ENCODE data around the gene DPYD.

Gene DPYD

GRCh38 chr1:97907886-97908285, 12.9 kb downstream of the DPYD start:
- TF ChIP-seq, protein P1, sequence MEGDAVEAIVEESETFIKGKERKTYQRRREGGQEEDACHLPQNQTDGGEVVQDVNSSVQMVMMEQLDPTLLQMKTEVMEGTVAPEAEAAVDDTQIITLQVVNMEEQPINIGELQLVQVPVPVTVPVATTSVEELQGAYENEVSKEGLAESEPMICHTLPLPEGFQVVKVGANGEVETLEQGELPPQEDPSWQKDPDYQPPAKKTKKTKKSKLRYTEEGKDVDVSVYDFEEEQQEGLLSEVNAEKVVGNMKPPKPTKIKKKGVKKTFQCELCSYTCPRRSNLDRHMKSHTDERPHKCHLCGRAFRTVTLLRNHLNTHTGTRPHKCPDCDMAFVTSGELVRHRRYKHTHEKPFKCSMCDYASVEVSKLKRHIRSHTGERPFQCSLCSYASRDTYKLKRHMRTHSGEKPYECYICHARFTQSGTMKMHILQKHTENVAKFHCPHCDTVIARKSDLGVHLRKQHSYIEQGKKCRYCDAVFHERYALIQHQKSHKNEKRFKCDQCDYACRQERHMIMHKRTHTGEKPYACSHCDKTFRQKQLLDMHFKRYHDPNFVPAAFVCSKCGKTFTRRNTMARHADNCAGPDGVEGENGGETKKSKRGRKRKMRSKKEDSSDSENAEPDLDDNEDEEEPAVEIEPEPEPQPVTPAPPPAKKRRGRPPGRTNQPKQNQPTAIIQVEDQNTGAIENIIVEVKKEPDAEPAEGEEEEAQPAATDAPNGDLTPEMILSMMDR (IDR thresholded peaks at IDR 0.05; ENCODE audit: borderline replicate concordance, control extremely low read depth, extremely low read depth, insufficient read depth, missing control alignments) = no peak
- in situ Hi-C loops (cut with MboI; ENCODE audit: low sequenced_read_pairs, unreplicated experiment) = no loop called here
- DNase-seq (ENCODE audit: low spot score) = no peak

- TF ChIP-seq, protein P1 (IDR thresholded peaks at IDR 0.05; ENCODE audit: borderline replicate concordance, control extremely low read depth, extremely low read depth, insufficient read depth, missing control alignments) = no peak
- in situ Hi-C loops (cut with MboI; ENCODE audit: low sequenced_read_pairs, unreplicated experiment) = no loop called here
- no peak for DNase-seq (ENCODE audit: low spot score)
These were observed 14.1 kb downstream of the DPYD start for GRCh38 chr1:97906567-97907241.

- DNase-seq (ENCODE audit: low spot score) = no peak
- TF ChIP-seq, protein P1 (IDR thresholded peaks at IDR 0.05; ENCODE audit: borderline replicate concordance, control extremely low read depth, extremely low read depth, insufficient read depth, missing control alignments) = no peak
- in situ Hi-C loops (cut with MboI; ENCODE audit: low sequenced_read_pairs, unreplicated experiment) = no loop called here
These were observed 15.5 kb downstream of the DPYD start for GRCh38 chr1:97905141-97905940.

GRCh38 chr1:97904534-97904933, 16.3 kb downstream of the DPYD start:
- in situ Hi-C loops (cut with MboI; ENCODE audit: low sequenced_read_pairs, unreplicated experiment) = no loop called here
- DNase-seq (ENCODE audit: low spot score) = no peak
- TF ChIP-seq, protein P1 (IDR thresholded peaks at IDR 0.05; ENCODE audit: borderline replicate concordance, control extremely low read depth, extremely low read depth, insufficient read depth, missing control alignments) = no peak

DNA sequence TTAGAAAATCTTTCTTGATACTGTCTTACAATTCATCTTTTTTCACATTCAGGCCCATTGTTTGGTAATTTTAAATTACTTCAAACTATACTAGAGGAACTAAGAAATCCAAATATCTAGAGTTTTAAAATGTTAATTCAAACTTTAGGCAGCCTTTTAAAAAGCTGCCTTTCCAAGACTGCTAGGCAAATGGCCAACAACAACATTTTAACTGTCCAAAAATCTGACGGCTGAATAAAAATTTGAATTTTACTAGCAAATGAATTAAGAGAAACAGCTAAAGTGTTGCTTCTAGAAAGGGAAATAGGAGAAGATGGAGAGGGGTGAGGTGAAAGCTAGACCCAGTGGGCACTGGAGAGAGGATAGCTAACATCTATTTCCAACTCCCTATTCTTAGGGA, 17.2 kb downstream of the DPYD start:
- in situ Hi-C loops (cut with MboI; ENCODE audit: low sequenced_read_pairs, unreplicated experiment) = no loop called here
- no peak for DNase-seq (ENCODE audit: low spot score)
- TF ChIP-seq, protein P1 (IDR thresholded peaks at IDR 0.05; ENCODE audit: borderline replicate concordance, control extremely low read depth, extremely low read depth, insufficient read depth, missing control alignments) = no peak

DNA sequence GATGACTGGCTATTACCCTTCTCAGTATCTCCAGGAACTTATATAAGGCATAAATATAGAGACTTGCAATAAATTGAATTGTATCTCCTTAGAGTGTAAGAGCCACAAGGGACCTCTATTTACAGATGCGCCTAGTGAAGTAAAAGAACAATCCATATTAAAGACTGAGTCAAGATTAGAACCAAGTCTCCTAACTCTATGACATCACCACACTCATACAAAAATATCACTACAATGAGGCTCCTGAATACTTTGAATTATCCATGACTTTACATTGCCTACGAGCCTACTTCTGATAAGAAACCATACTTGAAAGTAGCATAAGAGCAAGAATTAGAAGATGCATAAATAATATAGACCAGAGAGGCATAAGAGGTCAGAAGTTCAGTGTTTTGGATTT, 18.8 kb downstream of the DPYD start:
- DNase-seq (ENCODE audit: low spot score) = no peak
- TF ChIP-seq, protein P1 (IDR thresholded peaks at IDR 0.05; ENCODE audit: borderline replicate concordance, control extremely low read depth, extremely low read depth, insufficient read depth, missing control alignments) = no peak
- in situ Hi-C loops (cut with MboI; ENCODE audit: low sequenced_read_pairs, unreplicated experiment) = no loop called here
